OCI-M2 (cell line): ENCODE results near the gene LRP8.

Experiments used
- DNase-seq: peaks from one replicate; lab custom pipeline; 2025; ENCODE audit not compliant: unreplicated experiment; lab: John Stamatoyannopoulos, UW

LRP8 gene

GRCh38 chr1:53359934-53360276 is 32.0 kb upstream of the LRP8 start:
- no peak for DNase-seq

GRCh38 chr1:53359225-53359933 is 31.5 kb upstream of the LRP8 start:
- no peak for DNase-seq

DNA sequence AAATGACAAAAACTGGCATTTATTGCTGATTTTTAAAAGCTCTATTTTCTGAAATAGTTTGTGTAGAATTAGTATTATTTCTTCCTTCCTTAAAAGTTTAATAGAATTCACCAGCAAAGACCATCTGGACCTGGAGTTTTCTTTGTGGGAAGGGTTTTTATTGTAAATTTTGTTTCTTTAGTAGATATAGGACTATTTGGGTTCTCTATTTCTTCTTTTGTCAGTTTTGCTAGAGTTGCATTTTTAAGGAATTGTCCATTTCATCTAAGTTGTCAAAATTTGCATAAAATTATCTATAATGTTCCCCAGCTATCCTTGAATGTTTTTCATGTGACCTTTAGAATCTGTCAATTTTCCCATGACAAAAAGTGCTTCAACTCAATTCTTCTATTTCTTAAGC is 28.8 kb upstream of the LRP8 start:
- DNase-seq = no peak

DNA sequence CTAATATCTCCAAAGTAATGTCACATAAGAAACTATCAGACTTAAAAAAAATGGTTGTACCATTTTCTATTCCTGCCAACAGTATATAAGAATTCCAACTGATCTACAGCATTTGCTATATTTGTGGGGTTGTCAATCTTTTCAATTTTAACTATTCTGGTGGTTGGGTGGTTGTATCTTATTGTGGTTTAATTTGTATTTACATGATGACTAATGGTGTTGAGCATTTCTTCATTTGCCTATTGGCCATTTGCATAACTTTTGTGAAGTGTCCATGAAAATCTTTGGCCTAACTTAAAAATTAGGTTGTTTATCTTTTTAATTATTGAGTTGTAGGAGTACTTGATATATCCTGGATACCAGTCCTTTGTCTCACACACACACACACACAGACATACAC is 26.2 kb upstream of the LRP8 start:
- DNase-seq = no peak

GRCh38 chr1:53352561-53352960 is 24.7 kb upstream of the LRP8 start:
- no peak for DNase-seq

DNA sequence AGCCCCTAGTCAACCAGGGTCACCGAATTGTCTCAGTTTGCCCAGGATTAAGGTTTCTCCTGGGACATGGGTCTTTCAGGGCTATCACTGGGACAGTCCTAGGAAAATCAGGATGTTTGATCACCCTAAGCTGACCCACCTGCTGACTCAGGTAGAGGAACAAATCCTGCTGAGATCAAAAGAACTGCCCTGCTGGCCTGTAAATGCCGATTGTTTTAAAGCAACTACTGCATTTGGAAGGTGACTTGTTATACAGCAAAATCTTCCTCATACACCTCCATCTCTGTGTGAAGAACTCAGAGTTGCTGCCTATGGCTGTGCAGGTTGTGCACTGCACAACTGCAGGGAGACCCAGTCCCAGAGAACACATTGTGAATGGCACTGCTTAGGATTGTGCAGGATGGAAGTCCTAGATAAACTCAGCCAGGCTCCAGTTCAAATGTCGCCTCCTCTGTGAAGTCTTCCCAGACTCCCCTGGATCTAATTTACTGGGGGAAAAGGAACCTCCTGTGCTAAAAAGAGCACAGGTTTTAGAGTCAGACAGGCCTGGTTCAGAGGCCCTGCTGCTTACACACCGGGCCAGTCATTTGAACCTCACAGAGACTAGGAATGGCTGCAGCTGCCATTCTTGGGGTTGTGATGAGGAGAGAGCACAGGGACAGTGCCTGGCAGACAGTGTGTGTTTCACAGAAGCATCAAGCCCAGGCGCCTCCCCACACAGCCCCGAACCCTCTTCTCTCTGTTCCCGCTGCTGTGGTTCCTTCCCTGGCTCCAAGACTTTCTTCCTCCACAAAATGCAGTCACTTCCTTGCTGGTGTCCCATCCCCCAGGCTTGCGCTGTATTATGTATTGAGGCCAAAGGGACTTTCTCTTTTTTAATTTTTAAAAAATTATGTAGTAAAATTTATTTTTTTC is 23.2 kb upstream of the LRP8 start:
- no peak for DNase-seq

DNA sequence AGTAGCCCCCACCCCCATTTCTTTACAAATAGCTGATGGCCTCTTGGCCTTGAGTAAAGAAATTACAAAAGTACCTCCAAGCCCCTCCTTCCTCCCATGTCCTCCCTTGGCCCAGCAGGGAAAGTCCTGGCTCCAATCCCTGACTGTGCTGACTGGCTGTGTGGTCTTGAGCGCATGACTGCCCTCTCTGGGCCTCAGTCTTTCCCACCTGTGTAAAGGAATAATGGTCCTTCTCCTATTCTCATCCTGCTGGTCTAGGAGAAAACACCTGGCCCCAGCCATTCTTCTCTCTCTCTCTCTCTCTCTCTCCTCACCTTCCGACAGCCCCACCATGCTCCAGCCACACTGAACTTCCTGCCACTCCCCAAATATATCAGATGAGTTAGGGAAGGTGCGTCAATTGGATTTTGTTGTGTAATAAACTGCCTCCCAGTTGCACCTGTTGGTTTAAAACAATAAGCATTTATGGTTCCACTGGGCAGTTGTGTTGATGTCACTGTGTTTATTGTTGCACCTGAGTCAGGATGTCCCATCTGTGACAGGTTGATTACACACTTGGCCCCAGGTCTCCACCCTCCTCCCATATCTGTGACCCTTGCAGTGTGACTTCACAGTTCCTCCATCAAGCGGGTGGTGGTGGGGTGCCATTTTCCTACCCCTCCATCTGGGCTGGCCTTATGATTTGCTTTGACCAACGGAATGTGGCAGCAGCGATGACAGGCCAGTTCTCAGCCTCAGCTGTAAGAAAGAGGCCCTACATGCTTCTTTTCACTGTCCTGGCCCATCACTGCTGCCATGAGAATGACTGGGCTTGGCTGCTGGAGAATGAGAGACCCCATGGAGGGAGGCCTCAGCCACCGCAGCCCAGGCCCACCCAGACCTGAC is 22.3 kb upstream of the LRP8 start:
- no peak for DNase-seq

DNA sequence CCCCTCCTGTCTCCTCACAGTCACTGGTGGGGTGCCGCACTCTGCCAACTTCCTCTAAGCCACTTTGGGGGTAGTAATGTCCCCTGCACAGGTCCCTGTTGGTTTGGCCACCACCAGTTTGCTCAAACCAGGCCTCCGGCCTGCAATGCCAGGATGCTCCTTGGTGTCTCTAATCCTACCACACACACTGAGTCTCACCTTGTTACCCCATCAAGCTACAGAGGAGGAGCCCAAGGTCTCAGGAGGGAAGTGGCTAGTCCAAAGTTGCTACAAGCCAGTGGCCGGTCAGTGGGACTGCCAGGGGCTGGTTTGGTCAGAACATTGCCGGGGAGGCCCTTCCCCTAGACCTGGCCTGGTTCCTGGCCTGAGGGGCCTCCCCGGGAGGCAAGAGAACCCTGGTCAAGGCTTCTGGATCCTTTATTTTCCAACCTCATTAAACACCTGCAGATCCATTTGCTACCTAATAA is 21.5 kb upstream of the LRP8 start:
- no peak for DNase-seq

GRCh38 chr1:53348486-53349368 is 20.9 kb upstream of the LRP8 start:
- DNase-seq = no peak

DNA sequence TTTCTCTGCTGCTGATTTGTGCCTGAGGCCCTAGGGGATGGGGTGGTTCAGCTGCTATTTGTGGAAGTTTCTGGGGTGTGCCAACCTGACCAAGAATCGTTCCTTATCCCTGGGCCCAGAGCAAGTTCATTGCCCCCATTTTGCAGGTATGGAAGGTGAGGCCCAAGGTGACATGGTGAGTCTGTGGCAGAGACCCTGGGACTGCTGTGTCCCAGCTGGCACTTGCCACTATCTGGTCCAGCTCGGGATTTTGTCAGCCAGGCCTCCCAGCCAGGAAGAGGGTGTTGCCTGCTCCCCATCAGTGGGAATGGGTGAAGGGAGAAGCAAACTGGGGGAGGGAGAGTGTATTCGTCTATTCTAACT is 18.9 kb upstream of the LRP8 start:
- no peak for DNase-seq

DNA sequence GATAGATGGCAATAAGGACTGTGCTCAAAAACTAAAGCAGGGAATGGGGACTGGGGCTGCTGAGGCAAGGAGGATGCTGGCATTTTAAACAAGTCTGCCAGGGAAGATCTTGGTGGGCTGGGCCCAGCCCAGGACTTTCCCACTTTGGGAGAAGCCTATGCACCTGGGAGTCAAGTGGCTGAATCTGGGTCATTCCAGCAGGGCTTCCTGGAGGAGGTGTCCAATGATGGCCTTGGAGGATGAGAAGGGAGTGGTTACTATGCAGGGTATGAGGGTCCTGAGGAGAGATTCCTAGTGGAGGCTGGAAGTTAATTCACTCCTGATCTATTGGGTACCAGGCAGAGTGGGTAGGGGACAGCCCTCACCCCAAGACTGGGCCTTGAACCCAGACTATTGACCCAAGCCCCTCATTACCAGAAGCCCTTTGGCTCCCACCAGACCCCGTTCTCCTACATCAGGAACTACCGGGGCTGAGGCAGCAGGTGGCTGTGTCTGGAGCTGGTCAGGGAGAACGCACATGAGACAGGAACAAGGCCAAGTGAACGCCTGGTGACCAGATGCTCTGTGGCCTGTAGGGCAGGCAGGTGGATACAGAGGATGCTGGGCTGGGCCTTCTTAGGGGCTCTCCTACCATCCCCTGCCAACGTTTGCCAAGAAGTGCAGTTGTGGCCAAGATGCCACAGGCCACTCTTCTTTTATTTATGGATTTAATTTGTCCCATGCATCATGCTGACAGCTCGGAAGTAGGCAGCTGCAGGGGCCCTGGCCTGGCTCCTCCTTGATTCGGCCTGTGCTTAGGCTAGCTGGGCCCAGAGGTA is 18.3 kb upstream of the LRP8 start:
- DNase-seq = no peak

DNA sequence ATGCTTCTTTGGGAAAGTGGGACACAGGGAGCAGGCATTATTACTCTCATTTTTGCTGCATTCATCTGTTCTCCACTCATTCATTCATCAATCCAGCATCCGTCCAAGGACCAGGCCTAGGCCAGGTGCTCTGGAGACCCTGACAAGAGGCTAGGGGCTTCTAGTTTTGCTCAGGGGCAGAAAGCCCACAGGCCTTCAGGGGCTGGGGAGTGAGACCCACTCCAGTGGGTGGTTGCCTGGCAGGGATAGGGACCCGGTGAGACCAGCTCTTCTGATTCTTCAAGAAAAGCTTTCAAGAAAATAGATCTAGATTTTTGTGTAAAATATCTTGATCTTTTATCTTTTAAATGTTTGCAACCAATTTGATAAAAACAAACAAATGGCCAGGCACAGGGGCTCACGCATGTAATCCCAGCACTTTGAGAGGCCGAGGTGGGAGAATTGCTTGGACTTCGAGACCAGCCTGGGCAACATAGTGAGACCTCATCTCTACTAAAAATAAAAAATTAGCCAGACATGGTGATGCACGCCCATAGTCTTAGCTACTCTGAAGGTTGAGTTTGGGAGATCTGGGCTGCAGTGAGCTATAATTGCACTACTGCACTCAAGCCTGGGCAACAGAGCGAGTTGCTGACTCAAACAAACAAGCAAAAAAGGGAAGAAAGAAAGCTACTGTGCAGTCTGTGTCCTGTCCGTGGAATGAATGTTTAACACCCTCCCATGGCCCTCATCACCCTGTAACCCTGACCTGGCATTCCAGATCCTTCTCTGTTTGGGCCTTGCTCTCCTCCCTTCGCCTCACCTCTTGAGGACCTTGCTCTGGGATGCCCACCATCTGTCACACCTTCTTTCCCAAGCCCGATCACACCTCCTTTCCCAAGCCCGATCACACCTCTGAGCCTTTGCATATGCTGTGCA is 17.3 kb upstream of the LRP8 start:
- no peak for DNase-seq

- no peak for DNase-seq
Observed at GRCh38 chr1:53343831-53344668, 16.2 kb upstream of the LRP8 start.

GRCh38 chr1:53342735-53343470 is 15.0 kb upstream of the LRP8 start:
- DNase-seq = no peak

DNA sequence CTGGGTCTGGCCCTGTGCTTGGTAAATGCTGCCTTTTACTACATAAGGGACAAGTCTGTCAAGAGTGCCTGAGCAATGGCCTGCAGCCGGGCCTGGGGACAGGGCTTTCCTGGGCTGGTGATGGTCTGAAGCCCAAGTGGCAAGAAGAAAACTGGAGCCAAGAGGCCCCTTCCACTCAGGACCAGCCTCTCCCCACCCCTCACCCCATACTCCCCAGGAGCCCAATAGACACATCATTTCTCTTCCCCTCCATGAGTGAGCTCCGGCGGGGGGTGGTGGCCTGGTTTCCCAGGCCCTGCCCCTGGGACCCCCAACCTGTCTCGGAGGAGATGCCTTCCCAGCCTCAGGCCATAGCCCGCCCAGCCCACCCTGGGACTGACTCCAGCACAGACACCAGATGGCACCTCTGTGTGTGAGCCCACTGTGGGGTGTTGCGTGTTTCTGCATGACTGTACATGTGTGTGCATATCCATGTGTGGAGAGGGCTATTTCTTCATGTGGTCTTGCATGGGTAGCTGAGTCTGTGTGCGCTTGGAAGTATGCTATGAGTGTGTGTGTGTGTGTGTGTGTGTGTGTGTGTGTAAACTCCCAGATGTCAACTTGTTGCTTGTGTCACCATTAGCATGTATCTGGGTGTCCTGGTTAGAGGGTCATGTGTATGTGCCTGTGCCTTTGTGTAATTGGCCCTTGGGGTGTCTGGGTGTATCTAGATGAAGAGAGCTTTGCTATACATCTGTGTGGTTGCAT is 14.3 kb upstream of the LRP8 start:
- DNase-seq = no peak

GRCh38 chr1:53341521-53341895 is 13.6 kb upstream of the LRP8 start:
- DNase-seq = no peak
